C4-2B (cell line): Measurements from ENCODE around the gene HLF.

Experiments
- ZFX ChIP-seq: fragments of 450-650 bp; IDR thresholded peaks from 2 replicates; pipeline ENCODE4 v1.6.1; 2017
- TF ChIP-seq, protein P1 (sequence below): fragments of 450-650 bp; conservative IDR thresholded peaks from 2 replicates; pipeline ENCODE4 v1.5.1; 2017; ENCODE audit warnings: mild to moderate bottlenecking

DNA sequence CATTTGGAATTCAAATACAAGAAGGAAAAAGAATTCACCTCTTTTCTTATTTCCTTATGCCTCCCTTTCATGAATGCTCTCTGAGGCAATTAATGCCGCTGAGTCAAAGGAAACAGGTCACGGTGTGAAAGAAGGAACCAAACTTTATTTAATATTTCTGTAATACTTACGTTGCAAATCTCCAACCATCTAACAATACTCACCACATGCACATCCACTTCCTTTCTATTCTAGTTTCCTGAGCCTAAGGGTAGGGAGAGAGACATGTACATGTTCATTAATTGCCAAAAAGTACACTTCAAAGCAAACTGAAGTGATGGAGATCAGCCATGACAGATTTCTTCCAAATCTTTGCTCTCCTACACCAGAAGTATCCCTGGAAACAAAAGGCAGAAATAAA is 47.9 kb upstream of the HLF start:
- TF ChIP-seq, protein P1, sequence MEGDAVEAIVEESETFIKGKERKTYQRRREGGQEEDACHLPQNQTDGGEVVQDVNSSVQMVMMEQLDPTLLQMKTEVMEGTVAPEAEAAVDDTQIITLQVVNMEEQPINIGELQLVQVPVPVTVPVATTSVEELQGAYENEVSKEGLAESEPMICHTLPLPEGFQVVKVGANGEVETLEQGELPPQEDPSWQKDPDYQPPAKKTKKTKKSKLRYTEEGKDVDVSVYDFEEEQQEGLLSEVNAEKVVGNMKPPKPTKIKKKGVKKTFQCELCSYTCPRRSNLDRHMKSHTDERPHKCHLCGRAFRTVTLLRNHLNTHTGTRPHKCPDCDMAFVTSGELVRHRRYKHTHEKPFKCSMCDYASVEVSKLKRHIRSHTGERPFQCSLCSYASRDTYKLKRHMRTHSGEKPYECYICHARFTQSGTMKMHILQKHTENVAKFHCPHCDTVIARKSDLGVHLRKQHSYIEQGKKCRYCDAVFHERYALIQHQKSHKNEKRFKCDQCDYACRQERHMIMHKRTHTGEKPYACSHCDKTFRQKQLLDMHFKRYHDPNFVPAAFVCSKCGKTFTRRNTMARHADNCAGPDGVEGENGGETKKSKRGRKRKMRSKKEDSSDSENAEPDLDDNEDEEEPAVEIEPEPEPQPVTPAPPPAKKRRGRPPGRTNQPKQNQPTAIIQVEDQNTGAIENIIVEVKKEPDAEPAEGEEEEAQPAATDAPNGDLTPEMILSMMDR = no peak
- no peak for TF ChIP-seq ZFX
